T-helper 17 cell (primary cell): ENCODE results near the gene APLP2. TPM values are rescaled to one million over a fixed set of nuclear protein-coding genes. Genes with fewer than 3 reads are reported as not detected.
A peak's percentile ranks its signal among the peaks of the same experiment; 100 is the strongest.

Experiments used
- ATAC-seq: fragments of 150-1000 bp; cut with Tn5 transposase; 2 replicates; pipeline ENCODE4 v1.10.0; 2021; ENCODE audit warnings: mild to moderate bottlenecking, moderate library complexity
- DNase-seq, 3 donors: peaks; one replicate each; pipeline versions ENCODE4 v3.0.0 to v3.0.0-alpha.2; 2020 to 2021
- H3K9me3 ChIP-seq: one replicate; pipeline ENCODE4 v1.7.0; 2013; ENCODE audit warnings: low read length, mild to moderate bottlenecking; ENCODE audit not compliant: control insufficient read depth, poor library complexity, severe bottlenecking
- H3K27ac Mint-ChIP-seq: one replicate; pipeline ENCODE4 v1.8.0; 2022; ENCODE audit warnings: mild to moderate bottlenecking, moderate library complexity, mixed read lengths
- H3K27me3 Mint-ChIP-seq: one replicate; pipeline ENCODE4 v1.8.0; 2022; ENCODE audit warnings: mixed read lengths
- H3K36me3 Mint-ChIP-seq: one replicate; pipeline ENCODE4 v1.8.0; 2022; ENCODE audit warnings: low read depth, mixed read lengths
- H3K4me1 Mint-ChIP-seq: one replicate; pipeline ENCODE4 v1.8.0; 2022; ENCODE audit warnings: mild to moderate bottlenecking, mixed read lengths
- H3K4me3 Mint-ChIP-seq: one replicate; pipeline ENCODE4 v1.8.0; 2022; ENCODE audit warnings: mild to moderate bottlenecking, moderate library complexity, mixed read lengths
- total RNA-seq, 4 donors: library from RNA in 2 of 4; stranded (reverse) in 2 of 4; gene quantifications; one replicate each; pipeline ENCODE4 v1.2.3 and lab custom pipeline; 2022 to 2026

The APLP2 gene
- total RNA-seq, 2 donors from 2014 or later, result 37.7 to 44.4 TPM

- Mint-ChIP-seq H3K36me3 (peaks cover 12% of the 10 kb centered on the region), H3K27ac (no peak overlapping the region), H3K27me3 (peaks cover 26% of the 10 kb centered on the region), H3K4me1 (peaks cover 27% of the 10 kb centered on the region), H3K4me3 (no peak overlapping the region)
- DNase-seq, result no peak
- no peak for ATAC-seq
- no peaks in the 10 kb centered on the region for H3K9me3 ChIP-seq
Observed at GRCh38 chr11:130066338-130066737, 3.4 kb upstream of the APLP2 start.

GRCh38 chr11:130068546-130068985 is 1.1 kb upstream of the APLP2 start:
- peaks cover 12% of the 10 kb centered on the region for H3K36me3 Mint-ChIP-seq

GRCh38 chr11:130068986-130069658 is 572 bp upstream of the APLP2 start:
- H3K27me3 Mint-ChIP-seq, result peaks cover 13% of the 10 kb centered on the region
- no peaks in the 10 kb centered on the region for H3K9me3 ChIP-seq
- ATAC-seq (peak; percentile 60), DNase-seq (peak in 2 of 3 donors; percentile 29 to 41)
- H3K27ac Mint-ChIP-seq, result peak overlapping the region; percentile 93
- peaks cover 31% of the 10 kb centered on the region for H3K4me1 Mint-ChIP-seq
- peak overlapping the region; percentile 99 for H3K4me3 Mint-ChIP-seq
- peaks cover 9% of the 10 kb centered on the region for H3K36me3 Mint-ChIP-seq

More at GRCh38 chr11:130068546-130068985, 1.1 kb upstream of the APLP2 start:
- H3K27ac Mint-ChIP-seq, result peak overlapping the region; percentile 93
- H3K4me1 Mint-ChIP-seq, result peaks cover 31% of the 10 kb centered on the region
- DNase-seq (no peak), ATAC-seq (no peak)
- peaks cover 19% of the 10 kb centered on the region for H3K27me3 Mint-ChIP-seq
- peak overlapping the region; percentile 99 for H3K4me3 Mint-ChIP-seq
- no peaks in the 10 kb centered on the region for H3K9me3 ChIP-seq

GRCh38 chr11:130070109-130070845 is 583 bp downstream of the APLP2 start:
- ATAC-seq (peak; percentile 15), DNase-seq (peak; percentile 27 to 32 (median 29))
- H3K4me3 Mint-ChIP-seq, result peak overlapping the region; percentile 99
- peaks cover 5% of the 10 kb centered on the region for H3K27me3 Mint-ChIP-seq
- peak overlapping the region; percentile 93 for H3K27ac Mint-ChIP-seq
- no peaks in the 10 kb centered on the region for H3K9me3 ChIP-seq
- peaks cover 4% of the 10 kb centered on the region for H3K36me3 Mint-ChIP-seq
- peaks cover 24% of the 10 kb centered on the region for H3K4me1 Mint-ChIP-seq

- peaks cover 24% of the 10 kb centered on the region for H3K4me1 Mint-ChIP-seq
- H3K9me3 ChIP-seq, result no peaks in the 10 kb centered on the region
- ATAC-seq, result no peak
- peak in 1 of 3 donors; percentile 6 for DNase-seq
- peak overlapping the region; percentile 74 for H3K27ac Mint-ChIP-seq
- peaks cover 4% of the 10 kb centered on the region for H3K36me3 Mint-ChIP-seq
- H3K27me3 Mint-ChIP-seq, result peaks cover 5% of the 10 kb centered on the region
- peak overlapping the region; percentile 91 for H3K4me3 Mint-ChIP-seq
Observed at GRCh38 chr11:130070846-130071200, 1.1 kb downstream of the APLP2 start.

- DNase-seq (no peak), ATAC-seq (no peak)
- H3K4me3 Mint-ChIP-seq, result peak overlapping the region; percentile 91
- peaks cover 24% of the 10 kb centered on the region for H3K4me1 Mint-ChIP-seq
- peaks cover 5% of the 10 kb centered on the region for H3K27me3 Mint-ChIP-seq
- no peaks in the 10 kb centered on the region for H3K9me3 ChIP-seq
- peaks cover 4% of the 10 kb centered on the region for H3K36me3 Mint-ChIP-seq
- H3K27ac Mint-ChIP-seq, result peak overlapping the region; percentile 74
Observed at GRCh38 chr11:130071211-130071712, 1.6 kb downstream of the APLP2 start.

- Mint-ChIP-seq H3K36me3 (peaks cover 4% of the 10 kb centered on the region), H3K4me1 (peaks cover 27% of the 10 kb centered on the region), H3K27ac (no peak overlapping the region), H3K4me3 (no peak overlapping the region), H3K27me3 (peaks cover 5% of the 10 kb centered on the region)
- DNase-seq (no peak), ATAC-seq (no peak)
- H3K9me3 ChIP-seq, result no peaks in the 10 kb centered on the region
Observed at GRCh38 chr11:130074736-130075135, 5.0 kb downstream of the APLP2 start.

GRCh38 chr11:130076778-130077481 is 7.2 kb downstream of the APLP2 start:
- H3K4me3 Mint-ChIP-seq, result no peak overlapping the region
- no peak overlapping the region for H3K27ac Mint-ChIP-seq
- ATAC-seq (no peak), DNase-seq (no peak)
- no peaks in the 10 kb centered on the region for H3K27me3 Mint-ChIP-seq
- H3K36me3 Mint-ChIP-seq, result peaks cover 2% of the 10 kb centered on the region
- H3K4me1 Mint-ChIP-seq, result peaks cover 20% of the 10 kb centered on the region
- H3K9me3 ChIP-seq, result no peaks in the 10 kb centered on the region

GRCh38 chr11:130077671-130078070 is 8.0 kb downstream of the APLP2 start:
- no peak for ATAC-seq
- H3K36me3 Mint-ChIP-seq, result peaks cover 2% of the 10 kb centered on the region
- peaks cover 17% of the 10 kb centered on the region for H3K4me1 Mint-ChIP-seq
- no peak for DNase-seq
- no peak overlapping the region for H3K4me3 Mint-ChIP-seq
- no peaks in the 10 kb centered on the region for H3K9me3 ChIP-seq
- no peaks in the 10 kb centered on the region for H3K27me3 Mint-ChIP-seq
- H3K27ac Mint-ChIP-seq, result no peak overlapping the region

- H3K36me3 Mint-ChIP-seq, result peaks cover 2% of the 10 kb centered on the region
Observed at GRCh38 chr11:130078080-130078479, 8.4 kb downstream of the APLP2 start.

GRCh38 chr11:130085671-130086290 is 16.1 kb downstream of the APLP2 start:
- Mint-ChIP-seq H3K36me3 (peaks cover 4% of the 10 kb centered on the region), H3K27me3 (no peaks in the 10 kb centered on the region), H3K27ac (no peak overlapping the region), H3K4me1 (peaks cover 12% of the 10 kb centered on the region), H3K4me3 (no peak overlapping the region)
- ATAC-seq (no peak), DNase-seq (no peak)
- H3K9me3 ChIP-seq, result no peaks in the 10 kb centered on the region

More at GRCh38 chr11:130078080-130078479, 8.4 kb downstream of the APLP2 start:
- Mint-ChIP-seq H3K4me1 (peaks cover 17% of the 10 kb centered on the region), H3K27ac (no peak overlapping the region), H3K27me3 (no peaks in the 10 kb centered on the region), H3K4me3 (no peak overlapping the region)
- no peak for DNase-seq
- ATAC-seq, result no peak
- no peaks in the 10 kb centered on the region for H3K9me3 ChIP-seq

GRCh38 chr11:130086669-130087068 is 17.0 kb downstream of the APLP2 start:
- peaks cover 12% of the 10 kb centered on the region for H3K4me1 Mint-ChIP-seq
- H3K27ac Mint-ChIP-seq, result no peak overlapping the region
- no peak overlapping the region for H3K4me3 Mint-ChIP-seq
- H3K9me3 ChIP-seq, result no peaks in the 10 kb centered on the region
- peaks cover 4% of the 10 kb centered on the region for H3K36me3 Mint-ChIP-seq
- DNase-seq (no peak), ATAC-seq (no peak)
- no peaks in the 10 kb centered on the region for H3K27me3 Mint-ChIP-seq
